ENCODE data around the gene PTF1A.
A peak's percentile ranks its signal among the peaks of the same experiment; 100 is the strongest.

Gene PTF1A

DNA sequence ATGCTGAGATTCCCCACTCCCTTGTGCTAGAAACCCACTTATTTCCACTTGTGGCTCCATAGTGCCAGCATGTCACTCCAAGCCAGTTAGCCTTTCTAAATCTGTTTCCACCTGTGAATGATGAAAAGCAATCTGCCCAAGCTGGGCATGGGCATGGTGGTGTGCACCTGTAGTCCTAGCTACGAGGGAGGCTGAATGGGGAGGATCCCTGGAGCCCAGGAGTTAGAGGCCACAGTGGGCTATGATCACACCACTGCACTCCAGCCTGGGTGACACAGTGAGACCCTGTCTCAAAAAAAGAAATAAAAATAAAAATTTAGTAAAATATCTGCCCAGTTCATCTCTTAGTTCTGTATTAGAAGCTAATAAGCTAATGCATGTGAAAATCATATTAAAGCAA lies 5.0 kb upstream of the PTF1A start:
- no peak for DNase-seq

DNA sequence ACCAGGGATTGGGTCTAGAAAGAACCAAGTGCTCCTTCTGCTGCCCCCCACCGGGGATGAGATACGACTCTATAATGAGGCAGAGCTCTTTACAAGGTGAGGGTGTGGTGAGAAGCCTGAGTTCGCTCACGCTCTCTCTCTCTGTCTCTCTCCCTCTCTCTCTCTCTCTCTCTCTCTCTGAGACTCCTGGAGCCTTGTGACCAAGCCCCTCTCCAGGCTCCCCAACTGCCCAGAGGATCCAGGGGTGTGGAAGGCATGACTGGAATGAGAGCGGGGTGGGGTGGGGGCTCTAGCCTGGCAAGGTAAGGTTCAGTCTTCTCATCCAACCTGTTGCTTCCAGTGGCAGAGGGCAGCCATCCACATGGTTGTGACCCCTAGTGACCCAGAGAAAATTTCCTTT lies 3.1 kb upstream of the PTF1A start:
- DNase-seq, result no peak

DNA sequence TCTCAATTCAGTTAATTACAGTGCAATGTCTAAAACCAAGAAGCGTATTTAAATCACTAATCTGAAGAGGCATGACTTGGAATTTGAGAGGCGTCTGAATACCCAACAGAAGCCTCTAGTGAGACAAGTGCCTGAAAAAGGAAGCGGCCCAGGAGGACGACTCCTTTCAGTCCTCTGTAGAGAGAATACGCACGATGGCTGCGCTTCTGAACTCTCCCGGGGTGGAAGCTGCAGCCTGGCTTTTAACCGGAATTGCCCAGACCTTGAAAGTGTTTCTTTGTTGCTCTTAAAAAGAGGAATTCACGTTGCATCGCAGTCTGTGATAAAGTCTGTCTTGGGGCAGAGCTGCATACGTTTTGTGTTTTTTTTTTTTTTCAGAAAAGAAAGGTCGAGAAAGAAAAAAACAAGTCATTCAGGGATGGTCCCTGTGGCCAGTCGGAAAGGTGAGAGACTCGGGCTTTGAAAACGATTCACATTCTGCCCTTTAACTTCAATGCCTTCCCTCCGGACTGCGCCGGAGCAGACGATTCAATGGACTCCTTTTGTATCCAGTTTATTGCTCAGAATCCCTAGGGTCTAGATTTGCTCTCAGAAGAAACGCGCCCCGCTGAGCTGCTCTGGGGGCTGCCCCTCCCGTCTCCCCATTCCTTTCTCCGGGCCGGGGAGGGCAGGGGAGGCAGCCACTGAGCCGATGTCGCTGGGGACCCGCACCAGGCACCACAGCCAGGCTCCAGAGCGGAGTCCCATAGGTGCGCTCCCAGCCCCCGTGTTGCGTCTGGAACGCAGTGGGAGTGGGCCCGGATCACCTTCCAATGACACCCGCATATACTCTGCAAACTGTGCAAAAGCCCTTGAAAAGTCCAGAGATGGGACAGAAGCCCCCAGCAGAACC lies 994 bp upstream of the PTF1A start:
- no peak for DNase-seq

DNA sequence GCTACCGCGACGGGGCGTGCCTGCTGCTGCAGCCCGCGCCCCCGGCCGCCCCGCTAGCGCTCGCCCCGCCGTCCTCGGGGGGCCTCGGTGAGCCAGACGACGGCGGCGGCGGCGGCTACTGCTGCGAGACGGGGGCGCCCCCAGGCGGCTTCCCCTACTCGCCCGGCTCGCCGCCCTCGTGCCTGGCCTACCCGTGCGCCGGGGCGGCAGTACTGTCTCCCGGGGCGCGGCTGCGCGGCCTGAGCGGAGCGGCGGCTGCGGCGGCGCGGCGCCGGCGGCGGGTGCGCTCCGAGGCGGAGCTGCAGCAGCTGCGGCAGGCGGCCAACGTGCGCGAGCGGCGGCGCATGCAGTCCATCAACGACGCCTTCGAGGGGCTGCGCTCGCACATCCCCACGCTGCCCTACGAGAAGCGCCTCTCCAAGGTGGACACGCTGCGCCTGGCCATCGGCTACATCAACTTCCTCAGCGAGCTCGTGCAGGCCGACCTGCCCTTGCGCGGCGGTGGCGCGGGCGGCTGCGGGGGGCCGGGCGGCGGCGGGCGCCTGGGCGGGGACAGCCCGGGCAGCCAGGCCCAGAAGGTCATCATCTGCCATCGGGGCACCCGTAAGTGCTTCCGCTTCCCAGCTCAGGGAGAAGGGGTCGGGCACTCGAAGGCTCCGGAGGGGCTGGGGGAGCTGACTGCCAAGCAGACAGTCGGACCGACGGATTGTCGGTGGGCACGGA lies 761 bp downstream of the PTF1A start:
- DNase-seq, result no peak

DNA sequence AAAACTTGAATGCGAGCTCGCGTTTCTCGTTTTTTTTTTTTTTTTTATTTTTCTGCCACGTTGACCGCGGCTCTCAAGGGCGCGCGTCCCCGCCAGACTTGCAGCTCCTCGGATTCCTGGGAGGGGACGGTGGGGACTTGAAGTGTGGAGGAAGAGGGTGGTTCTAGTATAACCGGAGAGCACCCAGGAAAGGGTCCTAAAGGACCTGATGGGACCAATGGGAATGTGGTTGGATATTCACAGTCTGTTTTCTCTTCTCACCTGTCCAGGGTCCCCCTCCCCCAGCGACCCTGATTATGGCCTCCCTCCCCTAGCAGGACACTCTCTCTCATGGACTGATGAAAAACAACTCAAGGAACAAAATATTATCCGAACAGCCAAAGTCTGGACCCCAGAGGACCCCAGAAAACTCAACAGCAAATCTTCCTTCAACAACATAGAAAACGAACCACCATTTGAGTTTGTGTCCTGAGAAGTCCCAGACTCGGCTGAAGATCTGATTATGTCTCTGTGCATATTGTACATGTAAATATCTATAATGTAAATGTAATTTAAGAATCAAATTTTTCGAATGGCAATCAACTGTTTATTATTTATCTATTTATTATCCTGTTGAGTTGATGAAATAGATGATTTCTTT lies 1.4 kb downstream of the PTF1A start:
- no peak for DNase-seq

- no peak for DNase-seq
Observed at GRCh38 chr10:23194471-23194965, 2.4 kb downstream of the PTF1A start.

DNA sequence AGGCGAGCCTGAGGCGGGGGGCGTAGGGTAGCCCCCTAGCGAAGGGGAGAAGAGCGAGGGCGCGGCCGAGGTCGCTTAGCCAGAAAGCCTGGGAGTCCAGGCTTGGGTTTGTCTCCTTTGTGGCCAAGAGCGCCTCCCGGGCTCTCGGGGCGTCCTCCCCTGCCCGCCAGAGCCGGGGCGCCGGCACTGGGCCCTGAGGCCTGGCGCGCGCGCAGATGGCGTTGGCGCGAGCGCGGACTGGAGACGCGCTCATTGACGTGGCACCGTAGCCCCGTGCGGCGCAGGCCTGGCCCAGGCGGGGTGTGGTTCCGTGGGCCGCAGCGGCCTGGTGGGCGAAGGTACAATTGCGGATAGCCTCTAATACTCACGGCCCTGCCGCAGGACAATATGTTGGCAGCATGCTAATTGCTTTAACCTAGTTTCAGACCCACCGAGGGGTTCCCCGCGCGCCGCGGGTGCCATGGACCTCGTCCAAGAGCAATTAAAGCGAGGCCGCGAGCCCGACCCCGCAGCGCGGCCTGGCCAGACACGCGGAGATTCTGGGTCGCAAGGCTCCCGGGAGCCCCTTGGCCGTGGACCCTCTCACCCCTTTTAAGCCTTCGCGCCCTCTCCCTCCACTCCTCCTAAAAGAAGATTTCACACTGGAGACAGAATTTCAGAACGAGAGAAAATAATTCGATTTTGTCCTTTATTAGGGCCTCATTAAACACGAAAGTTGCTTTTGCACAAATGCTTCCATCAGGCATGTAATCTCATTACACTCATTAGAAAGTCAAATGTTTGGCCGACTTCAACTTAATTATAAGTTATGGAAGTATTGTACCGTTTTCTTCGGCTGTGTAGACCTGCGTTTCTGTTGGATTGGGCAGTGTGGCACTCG lies 3.1 kb downstream of the PTF1A start:
- no peak for DNase-seq

DNA sequence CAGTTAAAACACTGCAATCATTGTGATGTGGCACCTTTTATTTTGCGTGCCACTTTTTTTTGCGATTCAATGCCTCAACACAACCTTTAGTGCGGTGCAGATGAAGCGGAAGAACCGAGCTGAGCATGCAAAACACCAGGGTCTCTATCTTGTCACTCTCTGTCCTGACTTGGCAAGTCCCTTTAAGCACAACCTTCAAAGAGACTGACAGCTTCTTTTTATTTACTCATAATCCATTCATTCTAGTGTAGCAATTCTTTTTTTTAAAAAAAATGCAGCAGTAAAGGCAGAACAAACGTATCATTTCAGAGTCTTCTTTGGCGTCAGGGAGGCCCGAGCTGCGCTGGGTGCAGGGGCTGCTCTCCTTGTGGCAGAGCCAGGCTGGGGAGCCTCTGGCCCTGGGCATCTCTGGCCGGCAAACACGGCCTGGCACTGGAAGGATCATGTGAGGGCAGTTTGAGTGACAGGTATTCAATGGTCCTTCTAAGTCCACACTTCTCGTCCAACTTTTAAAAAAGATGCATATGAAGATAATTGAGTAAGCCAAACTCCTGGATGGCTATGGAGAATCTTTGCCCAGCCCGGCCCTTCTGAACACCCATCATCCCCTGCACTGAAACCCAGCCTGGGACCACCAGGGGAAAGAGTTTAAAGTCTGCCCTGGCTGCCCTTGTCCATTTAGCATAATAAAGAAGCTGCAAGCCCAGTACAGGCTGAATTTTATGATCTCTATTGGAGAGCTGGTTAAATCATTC lies 3.9 kb downstream of the PTF1A start:
- no peak for DNase-seq

DNA sequence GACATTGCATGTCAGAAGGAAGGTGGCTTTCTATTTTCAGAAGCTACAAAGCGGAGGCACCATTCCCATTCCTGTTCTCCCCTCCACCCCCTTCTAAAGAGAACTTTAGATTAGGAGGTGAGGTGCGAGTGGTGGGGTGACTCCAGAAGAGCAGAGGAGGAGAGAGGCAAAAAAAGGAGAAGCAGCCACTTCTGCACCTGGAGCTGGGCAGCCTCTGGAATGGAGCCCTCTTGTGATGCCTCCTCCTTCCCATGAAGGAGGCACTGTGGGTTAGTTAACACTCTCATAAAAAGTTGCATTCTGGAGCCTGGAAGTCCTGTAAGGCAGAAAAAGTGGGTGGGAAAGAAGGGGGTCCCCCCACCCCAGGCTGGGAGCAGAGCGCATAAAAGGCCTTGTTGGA lies 4.8 kb downstream of the PTF1A start:
- DNase-seq, result no peak

DNA sequence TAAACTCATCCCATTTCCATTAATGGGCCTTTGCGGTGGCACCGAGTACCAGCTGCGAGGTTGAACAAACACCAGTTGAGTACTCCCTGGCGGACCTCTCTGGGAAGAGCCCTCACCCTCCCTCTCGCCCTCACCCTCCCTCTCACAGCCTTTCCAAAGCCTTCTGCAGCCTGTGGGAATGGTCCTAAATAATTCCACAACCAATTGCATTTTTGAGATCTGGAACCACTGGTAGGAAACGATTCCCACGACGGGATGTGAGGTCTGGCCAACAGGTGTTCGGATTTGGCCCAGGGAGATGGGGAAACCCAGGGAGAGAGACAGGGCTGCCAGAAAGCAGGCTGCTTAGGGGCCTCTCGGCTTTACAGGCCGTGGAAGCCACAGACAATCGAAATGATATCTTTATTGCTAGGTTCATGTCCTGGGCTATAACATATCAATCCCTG lies 5.3 kb downstream of the PTF1A start:
- no peak for DNase-seq

DNA sequence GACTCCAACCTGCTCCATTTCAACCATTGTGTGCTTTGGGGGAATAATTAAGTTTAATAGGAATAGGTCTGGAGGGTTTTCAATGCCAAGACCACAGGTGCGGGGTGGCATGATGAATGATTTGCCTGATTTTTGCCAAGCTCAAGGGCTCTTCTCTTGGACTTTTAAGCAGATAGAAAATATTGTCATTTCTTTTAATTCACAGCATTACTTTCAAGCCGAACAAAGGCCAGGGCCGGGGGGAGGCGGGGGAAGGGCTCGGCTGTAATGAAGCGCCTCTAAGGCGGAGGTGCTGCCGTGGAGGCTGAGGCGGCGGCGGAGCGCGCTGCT lies 6.5 kb downstream of the PTF1A start:
- DNase-seq, result no peak

DNA sequence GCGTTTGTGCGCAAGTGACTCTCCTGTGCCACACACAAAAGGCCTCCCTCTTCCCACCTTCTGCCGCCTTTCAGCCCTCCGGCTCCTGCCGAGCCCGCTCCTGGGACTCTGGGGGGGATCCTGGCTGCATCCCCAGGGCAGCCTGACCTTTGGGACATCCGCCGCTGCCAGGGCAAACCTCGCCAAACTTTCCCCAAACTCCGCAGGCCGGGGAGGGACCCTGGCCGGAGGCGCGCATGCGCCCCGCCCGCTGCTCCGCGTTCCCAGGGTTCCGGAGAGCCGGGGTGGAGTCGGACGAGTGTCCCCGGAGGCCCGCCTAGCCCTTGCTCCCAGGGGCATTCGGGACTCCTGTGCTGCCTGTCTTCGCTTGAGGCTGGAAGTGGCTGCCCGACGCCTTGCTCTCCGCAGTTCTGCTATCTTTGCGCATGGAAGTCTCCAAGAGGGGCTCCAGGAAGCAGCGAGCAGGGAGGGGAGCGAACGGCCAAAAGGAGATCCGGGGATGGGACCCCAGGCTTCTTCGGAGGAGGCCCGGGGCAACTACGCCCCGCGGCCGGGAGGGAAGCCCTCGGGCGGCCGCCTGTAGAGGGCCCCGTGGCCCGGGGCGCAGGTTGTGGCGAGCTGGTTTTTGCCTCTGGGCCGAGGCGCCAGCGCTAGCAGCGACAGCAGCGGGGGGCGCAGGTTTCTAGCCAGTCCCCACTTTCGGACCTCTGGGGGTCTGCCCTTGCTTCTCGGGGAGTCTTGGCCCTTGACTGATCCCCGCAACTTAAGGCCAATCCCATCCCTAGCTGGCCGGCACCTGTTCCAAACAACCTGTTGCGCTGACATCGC lies 7.0 kb downstream of the PTF1A start:
- DNase-seq, result no peak

DNA sequence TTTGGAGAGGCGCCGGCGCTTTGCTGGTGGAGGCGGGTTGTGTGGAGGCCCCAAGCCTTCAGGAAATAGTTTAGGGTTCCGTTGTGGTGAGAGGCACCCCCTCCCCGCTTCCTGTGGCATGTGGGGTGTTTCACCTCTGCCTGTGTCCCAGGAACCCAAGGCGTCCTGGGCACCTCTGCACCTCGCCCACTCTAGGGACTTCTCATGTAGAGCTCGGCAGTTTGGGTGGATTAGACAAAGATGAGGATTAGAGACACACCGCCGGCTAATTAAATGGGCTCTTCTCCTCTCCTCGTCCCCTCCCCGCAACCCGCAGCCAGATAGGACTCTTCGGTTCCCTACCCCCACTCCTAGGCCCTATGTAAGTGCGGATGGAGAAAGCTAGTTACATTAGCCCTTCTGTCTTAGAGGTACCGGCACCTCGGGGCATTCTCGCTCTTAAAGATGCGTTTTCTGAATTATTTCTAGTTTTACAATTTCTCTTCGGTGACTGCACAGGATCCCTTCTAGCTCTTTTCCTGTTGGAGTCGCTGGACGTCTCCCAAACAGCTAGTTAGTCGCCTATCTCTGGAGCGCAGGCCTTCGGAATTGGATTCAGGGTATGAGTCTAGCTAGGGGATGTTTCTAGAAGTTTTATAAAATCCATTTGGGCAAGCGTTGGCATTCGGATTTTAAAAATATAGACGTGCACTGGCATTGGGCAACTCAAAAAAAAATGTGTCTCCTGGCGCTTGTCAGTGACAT lies 7.8 kb downstream of the PTF1A start:
- DNase-seq, result no peak

GRCh38 chr10:23200586-23200985 lies 8.5 kb downstream of the PTF1A start:
- no peak for DNase-seq

DNA sequence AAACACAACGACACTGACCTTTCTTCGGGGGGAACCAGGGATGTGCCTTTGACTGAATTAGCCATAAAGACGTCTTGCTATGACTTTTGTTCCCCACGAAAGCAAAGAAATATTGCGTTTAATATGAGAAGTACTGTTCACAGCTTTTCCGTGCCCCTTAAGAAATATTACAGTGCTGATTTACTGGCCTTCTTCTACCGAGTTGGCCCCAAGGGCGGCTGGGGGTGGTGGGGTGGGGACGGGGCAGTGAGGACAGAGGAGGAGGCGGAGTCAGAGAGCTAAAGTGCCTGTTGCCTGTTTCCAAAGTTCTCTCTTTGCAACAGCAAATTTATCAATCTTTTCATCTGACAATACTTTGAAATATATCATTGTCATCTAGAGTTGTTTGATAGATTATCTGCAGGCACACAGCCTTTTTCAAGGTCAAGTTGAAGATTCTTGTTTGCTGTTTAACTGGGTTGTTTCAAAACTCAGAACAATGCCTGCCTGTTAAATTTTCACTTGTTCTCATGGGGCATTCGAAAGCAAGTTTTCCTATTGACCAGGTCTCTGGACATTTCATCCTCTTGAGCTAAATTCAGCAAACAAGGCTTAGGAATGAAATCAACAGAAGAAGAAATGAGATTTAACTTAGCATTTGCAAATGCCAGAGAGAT lies 9.0 kb downstream of the PTF1A start:
- no peak for DNase-seq

GRCh38 chr10:23201837-23202236 lies 9.7 kb downstream of the PTF1A start:
- DNase-seq, result no peak

DNA sequence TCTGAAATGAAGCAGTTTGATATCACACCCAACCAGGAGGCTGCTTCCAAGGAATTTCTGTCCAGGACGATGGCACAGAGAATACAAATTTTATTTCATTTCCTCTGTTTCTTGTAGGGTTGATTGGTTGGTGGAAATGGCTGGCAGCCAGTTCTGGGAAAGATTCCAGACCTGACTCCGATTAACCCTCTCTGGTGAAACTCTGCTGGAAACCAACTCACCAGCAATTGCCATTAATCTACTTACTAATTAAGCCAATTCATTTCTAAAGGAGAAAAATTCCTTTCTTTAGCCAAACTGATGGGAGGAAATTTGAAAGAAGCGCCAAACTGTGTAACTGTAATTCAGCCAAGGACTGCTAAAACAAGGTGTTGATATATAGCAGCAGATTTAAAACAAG lies 10.7 kb downstream of the PTF1A start:
- peak; percentile 5 for DNase-seq

DNA sequence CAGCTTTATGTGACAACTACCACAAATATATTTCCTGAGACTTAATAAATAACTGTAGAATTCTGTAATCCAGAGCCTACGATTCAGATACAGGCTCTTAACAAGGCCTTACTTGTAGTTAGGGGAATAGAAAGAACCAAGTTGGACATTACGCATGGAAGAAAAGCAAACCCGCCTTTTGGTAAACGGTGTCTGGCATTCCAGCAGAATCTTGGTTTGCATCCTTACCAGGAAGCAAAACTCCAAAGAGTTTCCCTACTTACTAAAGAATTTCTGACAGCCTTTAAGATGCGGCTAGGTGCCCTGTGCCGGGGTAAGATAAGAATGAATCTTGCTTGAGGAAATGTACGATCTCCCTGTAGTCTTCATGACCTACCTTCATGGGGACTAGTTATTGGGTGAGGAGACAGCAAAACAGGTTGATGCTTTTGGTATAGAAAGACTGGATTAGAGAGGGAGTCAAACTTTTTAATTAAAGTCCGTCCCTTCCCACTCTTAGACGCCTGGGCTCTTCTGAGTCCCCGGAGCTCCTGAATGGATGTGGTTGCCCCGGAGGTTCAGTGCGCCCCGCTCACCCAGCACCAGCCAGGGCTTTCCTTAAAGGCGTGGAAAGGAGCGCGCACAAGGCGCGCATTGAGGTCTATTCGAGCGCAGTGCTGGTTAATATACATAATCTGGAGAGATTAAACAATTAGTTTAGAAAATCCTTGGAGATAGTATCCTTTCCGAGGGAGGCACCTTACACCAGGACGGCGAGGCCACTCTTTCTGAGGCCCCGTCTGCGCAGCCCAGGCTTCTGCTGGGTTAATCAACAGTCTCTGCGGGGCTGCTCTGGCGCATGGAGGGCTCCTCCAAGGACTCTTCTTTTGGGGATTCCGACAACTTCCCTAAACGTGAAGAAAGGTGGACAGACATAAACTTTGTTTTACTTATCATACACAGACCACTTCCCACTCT lies 11.5 kb downstream of the PTF1A start:
- no peak for DNase-seq

GRCh38 chr10:23204773-23205172 lies 12.7 kb downstream of the PTF1A start:
- no peak for DNase-seq
